IMR-90 (cell line): ENCODE results near the gene ISCU. TPM values are rescaled to one million over a fixed set of nuclear protein-coding genes. Genes with fewer than 3 reads are reported as not detected.

Experiments
- ATAC-seq: fragments of 200-7000 bp; cut with Tn5 transposase; 2 replicates; pipeline ENCODE4 v1.9.1; 2020; ENCODE audit warnings: low read depth, mild to moderate bottlenecking, moderate library complexity
- BruUV-seq: library from RNA; stranded (reverse); fragments of 400-500 nt; replicated peaks from 2 replicates; lab custom pipeline; 2021; lab: Mats Ljungman, UMichigan
- CTCF ChIA-PET: fragments of 300-600 bp; formaldehyde crosslinking; extraction: SDS; loops from one replicate; lab custom pipeline; 2021; ENCODE audit warnings: antibody characterized with exemption; lab: Yijun Ruan, JAX
- POLR2A ChIA-PET: fragments of 300-600 bp; sonication (Branson Sonifier 250); formaldehyde crosslinking; loops from one replicate; lab custom pipeline; 2022; ENCODE audit warnings: antibody characterized with exemption; ENCODE audit not compliant: unreplicated experiment; lab: Charles Lee
- DNase-seq: peaks from one replicate; pipeline ENCODE4 v3.0.0; 2013
- H2AFZ ChIP-seq: replicated peaks from 2 replicates; pipeline ENCODE3; 2013; ENCODE audit warnings: low read length, mild to moderate bottlenecking; ENCODE audit not compliant: poor library complexity
- H2AK5ac ChIP-seq: 2 replicates; pipeline ENCODE4 v1.6.1; 2013; ENCODE audit warnings: low read depth, low read length, inconsistent platforms
- H2AK9ac ChIP-seq: replicated peaks from 2 replicates; pipeline ENCODE3; 2013; ENCODE audit warnings: mild to moderate bottlenecking, low read depth, low read length, moderate library complexity; ENCODE audit not compliant: poor library complexity
- H2BK120ac ChIP-seq: 2 replicates; pipeline ENCODE4 v1.6.1; 2013; ENCODE audit warnings: low read depth, low read length, inconsistent platforms
- H2BK15ac ChIP-seq: 3 replicates; pipeline ENCODE4 v1.6.1; 2013; ENCODE audit warnings: low read depth, low read length, inconsistent platforms
- H2BK20ac ChIP-seq: 2 replicates; pipeline ENCODE4 v1.6.1; 2013; ENCODE audit warnings: low read depth, mild to moderate bottlenecking, inconsistent platforms, low read length, moderate library complexity
- H2BK5ac ChIP-seq: 2 replicates; pipeline ENCODE4 v1.6.1; 2013; ENCODE audit warnings: mild to moderate bottlenecking, low read depth, low read length, inconsistent platforms; ENCODE audit not compliant: poor library complexity, severe bottlenecking
- H3K14ac ChIP-seq: replicated peaks from 2 replicates; pipeline ENCODE4 v1.6.1; 2013; ENCODE audit warnings: low read depth, low read length, inconsistent platforms
- H3K18ac ChIP-seq: 2 replicates; pipeline ENCODE4 v1.6.1; 2013; ENCODE audit warnings: low read depth, low read length, control low read depth
- H3K23ac ChIP-seq: 2 replicates; pipeline ENCODE4 v1.6.1; 2013; ENCODE audit warnings: low read depth, low read length, inconsistent platforms
- H3K27ac ChIP-seq: 2 replicates; pipeline ENCODE4 v1.5.1; 2013; ENCODE audit warnings: mild to moderate bottlenecking, control low read depth, low read length; ENCODE audit not compliant: insufficient read depth
- H3K27me3 ChIP-seq: 2 replicates; pipeline ENCODE4 v1.6.1; 2013; ENCODE audit warnings: low read length; ENCODE audit not compliant: control insufficient read depth, insufficient read depth
- H3K36me3 ChIP-seq: 2 replicates; pipeline ENCODE4 v1.6.1; 2013; ENCODE audit warnings: low read length, mixed read lengths; ENCODE audit not compliant: control insufficient read depth, insufficient read depth
- H3K4ac ChIP-seq: 2 replicates; pipeline ENCODE4 v1.6.1; 2013; ENCODE audit warnings: low read depth, low read length, inconsistent platforms
- H3K4me1 ChIP-seq: 2 replicates; pipeline ENCODE4 v1.6.1; 2013; ENCODE audit warnings: low read length, mixed read lengths; ENCODE audit not compliant: control insufficient read depth, insufficient read depth
- H3K4me2 ChIP-seq: 2 replicates; pipeline ENCODE4 v1.6.1; 2013; ENCODE audit warnings: low read depth, mild to moderate bottlenecking, control low read depth, low read length, moderate library complexity
- H3K4me3 ChIP-seq: 2 replicates; pipeline ENCODE4 v1.5.1; 2013; ENCODE audit warnings: low read depth, mild to moderate bottlenecking, control low read depth, low read length, moderate library complexity; ENCODE audit not compliant: insufficient read depth
- H3K56ac ChIP-seq: 2 replicates; pipeline ENCODE4 v1.6.1; 2013; ENCODE audit warnings: low read length, inconsistent platforms; ENCODE audit not compliant: insufficient read depth; ENCODE audit errors: extremely low read depth
- H3K79me1 ChIP-seq, 2 experiments: 2 replicates each; pipeline ENCODE4 v1.6.1; 2013; ENCODE audit warnings: low read length in 2 of 2, inconsistent platforms in 1 of 2, low read depth in 1 of 2
- H3K9ac ChIP-seq: 2 replicates; pipeline ENCODE4 v1.6.1; 2013; ENCODE audit warnings: low read depth, low read length, control low read depth
- H3K9me1 ChIP-seq: 2 replicates; pipeline ENCODE4 v1.6.1; 2013; ENCODE audit warnings: low read length, inconsistent platforms; ENCODE audit not compliant: insufficient read depth
- H3K9me3 ChIP-seq: 2 replicates; pipeline ENCODE4 v1.6.1; 2013; ENCODE audit warnings: low read length; ENCODE audit not compliant: control insufficient read depth, insufficient read depth
- H4K20me1 ChIP-seq: 2 replicates; pipeline ENCODE4 v1.6.1; 2013; ENCODE audit warnings: low read length, inconsistent platforms; ENCODE audit not compliant: insufficient read depth
- H4K5ac ChIP-seq: 2 replicates; pipeline ENCODE4 v1.6.1; 2013; ENCODE audit warnings: mild to moderate bottlenecking, low read depth, low read length, control low read depth
- H4K8ac ChIP-seq, 2 experiments: 2 replicates each; pipeline ENCODE4 v1.6.1; 2013; ENCODE audit warnings: low read depth in 2 of 2, low read length in 2 of 2, control low read depth in 1 of 2, inconsistent platforms in 1 of 2
- H4K91ac ChIP-seq: 2 replicates; pipeline ENCODE4 v1.6.1; 2013; ENCODE audit warnings: low read depth, low read length, inconsistent platforms; ENCODE audit not compliant: insufficient read depth
- MAFK ChIP-seq: IDR thresholded peaks from 2 replicates; pipeline ENCODE4 v1.6.1; 2012; ENCODE audit warnings: low read depth, low read length, improper control_type of control experiment
- RFX5 ChIP-seq: IDR thresholded peaks from 2 replicates; pipeline ENCODE4 v1.8.0; 2012; ENCODE audit warnings: low read depth, mild to moderate bottlenecking, low read length, moderate library complexity
- SMC3 ChIP-seq: fragments of 150-350 bp; IDR thresholded peaks from 2 replicates; pipeline ENCODE4 v1.6.1; 2016; ENCODE audit warnings: low read depth, mild to moderate bottlenecking, antibody characterized with exemption, low read length, moderate library complexity
- WGBS, 2 experiments: methylation state at CpG; one replicate each; pipeline versions ENCODE4 v1.1.5 to v1.1.7; 2013; ENCODE audit warnings: missing lambda C conversion rate in 2 of 2; ENCODE audit not compliant: insufficient read length in 1 of 2; ENCODE audit errors: extremely low coverage in 2 of 2; 5-methylcytosine and 5-hydroxymethylcytosine counted together
- dilution Hi-C: fragments of 300-500 bp; cut with HindIII; formaldehyde crosslinking; loops from one replicate; pipeline ENCODE4 v1.14.3; 2018; ENCODE audit warnings: low sequenced_read_pairs; ENCODE audit not compliant: unreplicated experiment
- in situ Hi-C: fragments of 300-500 bp; cut with MboI; formaldehyde crosslinking; loops from 3 replicates; pipeline ENCODE4 v1.14.3; 2019; ENCODE audit warnings: low sequenced_read_pairs, inconsistent platforms, mixed read lengths
- intact Hi-C: fragments of 100-400 bp; cut with micrococcal nuclease; formaldehyde crosslinking; loops from 2 replicates; pipeline ENCODE4 v1.10.0; 2022
- polyA plus RNA-seq, 3 experiments: library from polyadenylated mRNA; depleted of rRNA; stranded (reverse); fragments of >200 nt; gene quantifications; 2 replicates each; pipeline ENCODE4 v1.2.3, GENCODE V29; 2012; ENCODE audit warnings: low replicate concordance in 1 of 3
- total RNA-seq: library from RNA; depleted of rRNA; stranded (reverse); fragments of >200 nt; gene quantifications from 2 replicates; pipeline ENCODE4 v1.2.3, GENCODE V29; 2012

Gene ISCU
- total and polyA plus RNA-seq, 2 of the 4 experiments (the other 2 are of a cell fraction): 52.7 to 87.2 TPM

GRCh38 chr12:108585864-108586263 is 23.5 kb downstream of the ISCU start:
- no peak overlapping the region for H2AK9ac ChIP-seq
- no peak for DNase-seq
- BruUV-seq: no TSS peak
- WGBS, 2 experiments: 33% methylated on average over 1 of the region's 4 CpGs; no CpG with 5 or more reads in 1 of the 2 experiments
- H3K14ac ChIP-seq: no peak overlapping the region
- intact Hi-C loops (no loop called here), dilution Hi-C loops (no loop called here), in situ Hi-C loops (no loop called here)
- no peak overlapping the region for H4K8ac ChIP-seq
- H4K20me1 ChIP-seq: no peaks in the 10 kb centered on the region
- H3K79me1 ChIP-seq: no peaks in the 10 kb centered on the region
- H3K36me3 ChIP-seq: no peaks in the 10 kb centered on the region
- no peak overlapping the region for H4K5ac ChIP-seq
- no peak overlapping the region for H3K4me2 ChIP-seq
- H3K27me3 ChIP-seq: peaks cover 4% of the 10 kb centered on the region
- H2BK20ac ChIP-seq: no peak overlapping the region
- ChIA-PET POLR2A (interaction anchor here (0.7 kb wide), 1 partner anchor 219 kb away, joined by 3 read pairs; no protein-coding TSS in a partner anchor), CTCF (no interaction called here)
- no peak overlapping the region for H3K18ac ChIP-seq
- no peak overlapping the region for H3K27ac ChIP-seq
- H3K4me3 ChIP-seq: no peak overlapping the region
- no peak overlapping the region for H2BK15ac ChIP-seq
- no peak overlapping the region for H2AK5ac ChIP-seq
- H2BK5ac ChIP-seq: no peak overlapping the region
- no peak overlapping the region for H3K9ac ChIP-seq
- peaks cover 11% of the 10 kb centered on the region; the same call in 1 of the 2 replicates for H3K4me1 ChIP-seq
- no peaks in the 10 kb centered on the region; the same call in 1 of the 2 replicates for H3K9me1 ChIP-seq
- H3K56ac ChIP-seq: no peak overlapping the region
- H2AFZ ChIP-seq: no peak overlapping the region
- TF ChIP-seq RFX5: no peak
- TF ChIP-seq MAFK: no peak
- no peak for TF ChIP-seq SMC3
- no peak for ATAC-seq
- H3K23ac ChIP-seq: no peak overlapping the region
- H2BK120ac ChIP-seq: no peak overlapping the region
- no peaks in the 10 kb centered on the region for H3K9me3 ChIP-seq
- no peak overlapping the region for H4K91ac ChIP-seq
- no peak overlapping the region for H3K4ac ChIP-seq
